HG02759 (cell line): ENCODE data around the gene JAZF1.

Source experiments
- ATAC-seq: cut with Tn5 transposase; IDR thresholded peaks from one replicate; pipeline ENCODE4 v1.9.1; 2021; ENCODE audit warnings: mild to moderate bottlenecking, moderate library complexity; ENCODE audit not compliant: unreplicated experiment

The JAZF1 gene

DNA sequence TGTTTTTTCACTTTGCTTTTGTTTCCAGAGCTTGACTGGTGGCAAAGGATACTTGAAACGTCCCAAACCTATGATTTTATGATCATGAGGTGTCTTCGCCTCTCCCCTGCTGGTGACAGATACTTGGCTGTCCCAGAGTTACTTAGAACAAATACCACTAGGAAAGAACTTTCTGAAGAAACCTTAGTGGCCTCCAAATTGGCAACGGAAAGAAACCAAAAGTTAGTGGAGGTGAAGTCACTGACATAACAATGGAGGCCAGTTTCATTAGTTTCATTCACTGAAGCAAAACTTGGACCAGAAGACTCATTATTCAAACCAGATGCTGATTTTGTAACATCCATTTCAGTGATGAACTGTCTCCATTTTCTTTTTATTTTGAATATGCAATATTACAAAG, 68.6 kb downstream of the JAZF1 start:
- no peak for ATAC-seq

DNA sequence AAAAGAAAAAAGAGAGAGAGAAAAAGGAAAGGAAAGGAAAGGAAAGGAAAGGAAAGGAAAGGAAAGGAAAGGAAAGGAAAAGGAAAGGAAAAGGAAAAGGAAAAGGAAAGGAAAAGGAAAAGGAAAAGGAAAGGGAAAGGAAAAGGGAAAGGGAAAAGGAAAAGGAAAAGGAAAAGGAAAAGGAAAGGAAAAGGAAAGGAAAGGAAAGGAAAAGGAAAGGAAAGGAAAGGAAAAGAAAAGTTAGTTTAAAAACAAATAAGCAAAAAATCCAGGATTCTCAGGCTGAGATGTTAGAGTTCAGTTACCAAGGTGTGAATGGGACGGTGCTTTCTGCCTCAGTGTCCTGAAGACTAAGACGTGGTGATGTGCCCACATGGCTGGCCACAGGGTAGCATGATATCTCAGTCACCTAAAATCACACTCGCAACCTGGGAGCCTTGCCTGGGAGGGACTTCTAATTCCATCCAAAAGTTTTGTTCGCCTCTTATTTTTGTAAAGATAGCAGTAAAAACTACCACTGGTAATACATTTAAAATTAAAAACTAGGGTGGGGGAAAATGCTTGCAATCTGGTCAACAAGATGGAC, 70.1 kb downstream of the JAZF1 start:
- ATAC-seq, result no peak

DNA sequence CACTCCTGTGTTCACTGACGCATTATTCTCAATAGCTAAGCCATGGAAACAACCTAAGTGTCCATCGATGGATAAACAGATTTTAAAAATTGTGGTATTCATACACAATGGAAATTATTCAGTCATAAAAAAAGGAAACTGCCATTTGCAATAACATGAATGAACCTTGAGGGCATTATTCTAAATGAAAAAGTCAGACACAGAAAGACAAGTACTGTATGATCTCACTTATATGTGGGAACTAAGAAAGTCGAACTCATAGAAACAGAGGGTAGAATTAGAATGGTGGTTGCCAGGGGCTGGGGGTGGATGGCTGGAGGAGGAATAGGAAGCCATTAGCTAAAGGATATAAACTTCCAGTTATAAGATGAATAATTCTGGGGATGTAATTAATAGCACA, 71.8 kb downstream of the JAZF1 start:
- no peak for ATAC-seq

DNA sequence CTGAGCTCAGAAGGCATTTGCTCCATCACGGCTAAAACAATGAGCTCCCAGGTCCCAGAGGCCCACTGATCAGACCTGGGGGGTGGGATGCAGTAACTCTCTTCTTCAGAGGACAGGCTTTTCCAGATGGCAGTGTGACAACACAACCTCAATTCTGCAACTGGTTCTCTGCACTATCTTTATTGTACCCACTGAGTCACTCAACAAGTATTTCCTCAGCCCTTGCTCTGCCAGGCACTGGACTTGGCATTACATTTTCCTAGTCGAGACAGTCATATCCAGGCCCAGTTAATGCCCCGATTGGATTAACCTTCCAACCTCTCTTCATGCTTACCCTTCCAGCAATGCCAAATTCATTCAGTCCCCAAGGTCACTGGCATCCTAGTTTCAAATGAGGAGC, 72.6 kb downstream of the JAZF1 start:
- no peak for ATAC-seq

DNA sequence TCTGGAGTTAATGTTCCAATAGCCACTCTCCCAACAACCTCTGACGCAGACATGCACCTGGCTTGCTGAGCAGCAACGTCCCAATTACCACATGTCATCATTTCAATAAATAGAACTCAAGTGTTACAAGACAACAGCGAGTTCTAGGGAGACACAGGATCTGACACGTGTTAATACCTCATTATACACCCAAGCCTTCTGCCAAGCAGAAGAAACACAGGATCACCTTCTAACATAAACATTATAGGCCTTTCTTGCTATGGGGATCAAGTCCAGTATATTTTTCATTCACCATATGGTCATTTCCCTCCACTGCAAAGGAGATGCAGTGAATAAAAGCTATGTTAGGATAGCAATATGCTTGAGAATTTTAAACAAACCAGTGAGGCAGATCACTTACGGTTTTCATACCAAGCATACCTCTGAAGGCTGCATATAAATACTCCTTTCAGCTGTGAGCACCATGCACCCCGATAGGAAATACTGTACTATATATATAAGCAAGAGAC, 74.2 kb downstream of the JAZF1 start:
- no peak for ATAC-seq

DNA sequence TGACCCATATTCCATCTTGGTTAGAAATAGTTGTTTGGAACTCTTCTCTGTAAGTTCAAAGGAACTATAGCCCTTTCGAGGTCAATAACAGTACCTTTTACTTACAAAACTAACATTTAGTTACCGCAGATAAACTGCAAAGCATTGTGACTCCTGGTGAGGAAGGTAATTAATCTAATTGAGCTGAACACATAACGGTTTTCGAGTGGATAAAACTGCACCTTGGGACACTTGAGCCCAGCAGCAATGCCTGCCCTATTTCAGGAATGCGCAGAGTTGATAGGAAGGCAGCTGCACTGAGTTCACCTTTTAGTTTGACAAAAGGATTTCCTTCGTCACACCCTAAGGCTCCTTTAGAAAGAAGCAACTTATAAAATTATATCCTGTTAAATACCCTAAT, 75.4 kb downstream of the JAZF1 start:
- ATAC-seq, result no peak

DNA sequence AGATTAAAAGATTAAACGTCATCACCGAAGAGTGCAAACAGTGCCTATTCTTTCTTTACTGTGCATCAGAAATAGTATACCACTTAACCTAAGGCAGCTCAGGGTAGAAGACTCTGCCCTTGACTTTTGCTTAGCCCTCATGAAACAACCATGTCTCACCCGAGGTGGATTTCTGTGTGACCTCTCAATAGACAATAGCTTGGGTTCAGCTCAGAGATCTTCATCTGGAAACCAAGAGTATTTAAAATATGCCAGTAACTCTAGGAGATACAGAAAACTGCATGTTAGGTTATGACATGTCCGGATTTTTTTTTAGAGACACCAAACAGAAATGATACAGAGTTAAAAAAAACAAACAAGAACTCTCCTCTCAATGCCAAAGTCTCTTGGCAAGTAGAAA, 75.8 kb downstream of the JAZF1 start:
- no peak for ATAC-seq

DNA sequence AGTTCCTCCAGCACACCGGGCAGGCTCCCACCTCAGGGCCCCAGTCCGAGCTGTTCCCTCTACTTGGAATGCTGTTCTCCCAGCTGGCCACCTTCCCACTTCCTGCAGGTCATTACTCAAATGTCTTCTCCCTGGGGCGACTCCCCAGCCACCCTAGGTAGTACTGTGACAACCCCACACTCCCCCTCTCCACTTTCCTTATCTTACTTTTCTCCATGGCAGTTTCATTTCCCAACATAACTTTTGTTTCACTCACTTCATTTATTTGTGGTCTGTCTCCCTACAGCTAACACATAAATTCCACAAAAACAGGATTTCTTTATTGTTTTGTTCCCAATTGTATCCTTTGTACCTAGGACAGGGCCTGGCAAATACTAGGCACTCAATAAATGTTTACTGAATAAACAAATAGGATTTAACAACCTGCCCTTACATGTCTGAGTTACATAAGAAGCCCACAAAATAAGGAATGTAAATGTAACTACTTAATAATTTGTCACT, 76.5 kb downstream of the JAZF1 start:
- ATAC-seq, result no peak

DNA sequence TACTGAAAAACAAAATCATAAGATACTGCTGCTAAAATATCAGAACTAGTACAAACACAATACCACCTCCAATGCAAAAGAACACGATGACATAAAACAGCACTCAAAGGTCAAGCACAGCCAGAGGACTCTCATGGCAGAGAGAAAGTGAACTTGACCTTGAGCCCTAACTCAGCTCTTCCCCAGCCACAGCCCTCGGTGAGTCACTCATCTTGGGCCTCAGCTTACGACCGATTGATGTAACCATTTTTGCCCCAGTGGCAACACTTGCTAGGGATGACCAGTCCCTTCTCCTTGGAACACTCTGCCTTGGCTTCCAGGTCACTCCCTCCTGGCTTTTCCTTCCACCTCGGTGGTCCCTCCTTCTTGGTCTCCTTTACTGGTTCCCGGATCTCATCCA, 77.8 kb downstream of the JAZF1 start:
- ATAC-seq, result no peak

DNA sequence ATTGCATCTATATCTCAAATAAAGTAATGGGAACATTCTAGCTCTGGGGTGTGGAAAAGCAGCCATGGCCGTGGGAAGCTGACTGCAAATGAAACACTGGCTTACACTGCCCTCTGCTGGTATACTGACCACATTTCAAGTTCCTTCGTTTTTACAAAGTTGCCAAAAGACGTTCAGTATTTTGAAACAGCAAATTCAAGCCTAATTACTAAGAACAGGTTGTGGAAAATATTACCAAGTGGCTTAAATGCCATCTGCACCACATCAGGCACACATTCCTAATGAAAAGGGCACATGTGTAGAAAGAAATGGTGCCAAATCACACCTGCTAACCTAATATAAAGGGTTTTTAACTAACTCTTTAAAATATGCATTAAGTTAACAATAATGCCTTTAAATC, 83.9 kb downstream of the JAZF1 start:
- ATAC-seq, result no peak

DNA sequence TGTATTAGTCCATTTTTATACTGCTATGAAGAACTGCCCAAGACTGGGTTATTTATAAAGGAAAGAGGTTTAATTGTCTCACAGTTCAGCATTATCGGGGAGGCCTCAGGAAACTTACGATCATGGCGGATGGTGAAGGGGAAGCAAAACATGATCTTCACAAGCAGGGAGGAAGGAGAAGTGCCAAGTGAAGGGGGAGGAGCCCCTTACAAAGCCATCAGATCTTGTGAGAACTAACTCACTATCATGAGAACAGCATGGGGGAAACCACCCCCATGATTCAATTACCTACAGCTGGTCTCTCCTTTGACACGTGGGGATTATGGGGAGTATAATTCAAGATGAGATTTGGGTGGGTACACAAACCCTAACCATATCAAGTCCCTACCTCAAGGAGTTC, 85.4 kb downstream of the JAZF1 start:
- ATAC-seq, result no peak

DNA sequence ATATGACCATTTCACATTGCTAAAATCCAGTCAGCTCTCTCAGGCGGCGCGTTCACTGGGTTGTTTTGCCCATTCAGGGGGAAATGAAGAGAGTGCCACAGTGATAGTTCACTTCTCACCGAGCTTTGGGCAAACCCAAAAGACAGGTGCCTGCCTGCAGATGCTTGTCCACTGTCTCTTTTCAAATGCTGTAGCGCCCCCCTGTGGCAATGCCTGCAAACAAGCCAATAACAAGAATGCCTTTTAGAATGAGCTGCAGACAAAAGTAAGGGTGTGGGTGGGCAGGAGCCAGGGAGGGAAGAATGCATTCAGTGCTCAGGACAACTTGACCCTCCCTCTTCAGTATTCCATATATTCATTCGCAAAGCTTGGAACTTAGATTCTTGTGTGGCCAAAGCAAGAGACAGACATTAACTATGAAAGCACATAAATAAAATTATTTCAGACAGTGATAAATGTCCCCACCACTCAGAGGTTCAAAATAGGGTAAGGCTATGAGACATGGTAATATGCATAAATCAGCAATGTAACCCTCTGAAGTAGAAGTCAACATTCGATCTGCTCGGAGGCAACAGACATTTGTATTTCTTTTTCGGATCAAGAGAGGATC, 86.9 kb downstream of the JAZF1 start:
- ATAC-seq, result no peak

DNA sequence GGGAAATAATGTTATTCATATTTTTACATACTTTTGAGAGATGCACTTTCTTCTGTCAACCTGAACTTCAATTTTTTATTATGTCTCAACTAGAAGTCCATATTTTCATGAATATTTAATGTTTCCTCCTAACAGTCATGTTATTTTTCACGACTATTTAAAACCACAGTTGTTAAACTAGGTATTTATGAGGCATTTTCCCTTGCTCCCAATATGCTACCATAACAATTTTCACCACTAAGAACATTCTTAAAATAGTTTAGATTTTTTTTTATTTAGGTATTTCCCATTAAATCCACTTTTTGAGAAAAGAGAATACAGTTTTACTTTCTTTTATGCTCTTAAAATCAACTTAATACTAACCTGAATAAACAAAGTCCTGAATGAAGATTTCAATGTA, 89.4 kb downstream of the JAZF1 start:
- no peak for ATAC-seq

DNA sequence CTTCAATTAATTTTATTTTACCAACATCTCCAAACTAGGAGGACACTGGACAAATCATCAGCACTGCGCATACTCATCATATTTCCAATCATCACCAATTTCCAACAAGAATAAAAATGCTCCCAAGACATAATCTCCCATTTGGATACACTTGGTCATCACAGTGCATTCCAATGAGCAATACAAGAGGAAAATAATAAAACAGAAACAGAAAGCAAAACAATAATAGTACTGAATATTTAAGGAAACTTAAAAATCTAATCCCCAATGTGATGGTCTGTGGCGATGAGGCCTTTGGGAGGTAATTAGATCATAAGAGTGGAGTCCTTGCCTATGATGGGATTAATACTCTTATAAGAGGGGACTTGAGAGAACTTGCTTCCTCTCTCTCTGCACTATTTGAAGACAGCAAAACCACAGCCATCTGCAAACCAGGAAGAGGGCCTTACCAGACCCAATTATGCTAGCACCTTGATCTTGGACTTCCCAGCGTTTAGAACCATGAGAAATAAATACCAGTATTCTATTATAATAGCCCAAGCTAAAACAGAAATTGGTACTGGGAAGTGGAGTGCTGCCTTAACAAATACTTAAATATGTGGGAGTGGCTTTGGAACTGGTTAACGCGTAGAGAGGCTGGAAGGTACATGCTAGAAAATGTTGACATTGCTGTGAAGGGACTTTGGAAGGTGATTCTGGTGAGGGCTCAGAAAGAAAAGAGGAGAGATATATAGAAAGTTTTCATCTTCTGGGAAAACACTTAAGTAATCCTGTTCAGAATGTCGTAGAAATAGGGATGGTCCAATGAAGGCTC, 91.5 kb downstream of the JAZF1 start:
- ATAC-seq, result no peak

DNA sequence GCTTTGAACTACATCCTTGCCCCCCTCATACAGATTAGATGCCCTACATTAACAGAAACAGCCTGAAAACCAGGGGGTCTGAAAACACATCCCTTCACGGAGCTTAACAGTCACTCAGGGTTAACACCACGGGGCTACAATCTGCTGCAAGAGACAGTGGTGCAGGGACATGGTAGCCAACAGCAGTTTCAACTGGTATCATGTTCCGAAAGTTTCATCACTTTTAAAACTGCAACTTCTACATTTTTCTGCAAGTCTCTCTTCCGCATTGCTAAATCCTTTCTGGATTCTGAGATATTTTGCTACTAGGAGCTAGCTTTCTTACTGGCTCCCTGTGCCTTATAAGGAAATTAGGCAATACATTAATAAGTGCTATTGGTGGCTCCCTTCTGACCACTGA, 92.6 kb downstream of the JAZF1 start:
- no peak for ATAC-seq

DNA sequence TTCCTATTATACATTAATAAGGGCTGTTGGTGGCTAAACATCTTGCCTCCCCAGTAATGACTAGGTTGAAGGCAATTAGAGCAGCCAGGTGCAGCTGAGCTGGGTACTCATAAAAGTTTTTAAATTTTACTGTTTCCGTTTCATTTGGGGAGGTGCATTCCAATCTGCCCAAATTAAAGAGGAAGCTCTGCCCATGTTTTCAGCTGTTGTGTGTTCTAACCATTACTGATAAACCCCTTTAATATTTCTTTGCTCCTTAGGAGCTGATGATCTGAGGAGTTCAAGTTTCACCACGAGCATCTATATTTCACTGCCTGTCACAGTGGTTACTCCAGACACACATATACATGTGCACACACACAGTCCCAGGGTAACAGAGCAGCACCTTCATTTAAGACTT, 94.4 kb downstream of the JAZF1 start:
- ATAC-seq, result no peak

DNA sequence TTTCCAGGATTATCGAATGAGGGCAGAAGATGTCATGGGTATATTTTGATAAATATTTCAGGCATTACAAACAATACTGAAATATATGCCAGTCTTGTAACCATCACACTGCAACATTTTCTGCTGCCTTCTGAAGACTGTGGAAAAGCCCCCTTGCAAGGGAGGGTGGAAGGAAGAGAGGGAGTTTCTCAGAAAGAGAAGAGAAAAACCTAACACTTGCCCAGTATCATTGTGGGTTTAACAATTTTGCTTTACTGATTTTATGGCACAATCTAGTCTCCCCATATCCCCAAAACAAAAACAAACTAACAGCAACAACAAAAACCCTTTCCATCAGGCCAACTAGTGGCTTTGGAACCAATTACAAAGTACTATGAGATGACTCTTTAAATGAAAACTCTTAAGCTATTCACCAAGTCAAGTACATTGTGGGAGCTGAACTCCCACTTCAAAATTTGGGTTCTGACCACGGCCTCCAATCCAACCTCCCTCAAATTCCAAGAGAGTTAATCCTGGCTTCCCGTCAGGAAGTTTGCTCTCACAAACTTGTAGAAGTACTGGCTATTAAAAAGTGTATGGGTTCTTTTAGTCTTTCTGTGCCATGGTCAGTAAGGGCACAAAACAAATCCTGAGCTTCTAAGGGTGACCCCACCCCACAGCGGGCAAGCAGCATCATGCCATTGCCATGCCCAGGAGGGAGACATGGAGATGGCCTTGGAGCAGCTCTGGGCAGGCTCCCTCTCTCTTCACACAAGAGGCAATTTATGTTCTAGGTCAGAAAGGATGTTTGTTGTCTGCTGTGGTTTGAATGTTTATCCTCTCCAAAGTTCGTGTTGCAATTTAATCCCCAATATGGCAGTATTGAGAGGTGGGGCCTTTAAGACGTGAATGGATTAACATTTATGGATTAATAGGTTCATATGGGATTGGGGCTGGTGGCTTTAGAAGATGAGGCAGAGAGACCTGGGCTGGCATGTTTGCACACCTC, 96.3 kb downstream of the JAZF1 start:
- ATAC-seq, result no peak

DNA sequence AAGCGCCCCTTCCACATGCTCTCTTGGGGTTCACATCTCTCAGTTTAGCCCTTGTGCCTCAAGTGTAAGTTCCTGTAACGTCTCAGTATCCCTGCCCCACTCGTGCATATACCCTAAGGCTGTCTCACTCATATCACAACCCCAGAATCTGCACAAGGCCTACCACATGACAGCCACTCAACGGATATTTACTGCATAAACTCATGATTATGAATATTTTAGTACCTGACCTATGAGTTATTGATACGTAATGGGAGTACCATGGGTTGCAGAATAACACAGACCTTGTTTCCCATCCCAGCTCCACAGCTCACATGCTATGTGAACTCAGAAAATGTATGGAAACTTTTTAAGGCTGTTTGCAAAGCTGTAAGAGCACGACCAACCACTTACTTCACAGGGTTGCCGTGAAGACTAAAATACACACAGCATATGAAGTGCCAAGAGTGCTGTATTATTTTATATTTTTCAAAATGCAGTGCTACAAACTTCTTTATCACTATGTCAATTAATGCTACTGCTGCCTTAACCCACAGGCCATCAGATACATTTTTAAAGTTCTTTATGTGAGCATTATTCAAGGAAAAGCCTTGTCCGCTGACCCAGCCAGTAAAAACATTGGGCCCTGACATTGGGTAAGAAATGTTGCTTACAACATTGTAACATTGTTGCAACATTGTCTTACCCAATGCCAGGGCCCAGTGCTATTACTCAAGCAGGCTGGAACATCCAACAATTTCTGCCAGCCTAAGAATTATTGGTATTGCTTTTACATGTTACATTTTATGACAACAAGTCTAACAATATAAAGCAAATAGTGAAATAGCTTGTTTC, 97.2 kb downstream of the JAZF1 start:
- ATAC-seq, result no peak

DNA sequence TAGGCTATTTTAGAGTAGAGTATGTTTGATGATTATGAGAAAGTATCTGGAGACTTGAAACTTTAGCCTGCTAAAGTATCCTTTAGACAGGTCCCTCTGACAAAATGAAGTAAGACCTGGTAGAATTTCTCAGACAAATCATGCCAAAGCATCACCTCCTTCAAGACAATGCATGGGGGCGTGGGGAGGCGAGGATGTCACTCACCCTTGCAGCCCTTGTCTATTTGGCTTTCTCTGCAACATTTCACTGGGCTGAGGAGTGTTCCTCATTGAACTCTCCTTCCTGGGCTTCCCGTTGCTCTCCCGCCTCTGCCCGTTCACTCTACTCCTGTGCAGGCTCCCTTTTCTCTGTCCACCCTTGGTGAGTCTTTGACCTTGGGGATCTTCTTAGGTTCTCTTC, 98.5 kb downstream of the JAZF1 start:
- ATAC-seq, result no peak

DNA sequence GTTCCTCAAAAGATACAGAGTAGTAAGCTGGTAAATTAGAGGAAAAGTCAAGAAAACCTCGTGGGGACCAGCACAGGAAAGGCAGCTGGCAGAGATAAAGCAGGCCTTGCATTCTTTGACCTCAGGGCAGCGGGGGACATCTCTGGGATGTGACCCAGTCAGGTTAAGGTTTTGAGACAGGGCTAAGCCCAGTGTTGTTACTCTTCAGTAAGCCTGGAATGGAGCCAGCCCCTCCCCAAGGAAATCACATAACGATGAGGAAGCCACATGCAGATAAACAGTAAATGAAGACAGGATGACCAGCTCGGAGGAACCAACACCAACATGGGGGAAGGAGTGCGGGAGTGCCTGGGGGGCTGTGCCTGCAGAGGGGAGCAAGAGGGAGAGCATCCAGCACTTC, 99.6 kb downstream of the JAZF1 start:
- no peak for ATAC-seq
